Epidermal melanocyte (primary cell): Measurements from ENCODE around the gene KPNB1.

ENCODE experiments used
- DNase-seq: peaks from one replicate; pipeline ENCODE4 v3.0.0; 2011; ENCODE audit warnings: low spot score; ENCODE audit not compliant: insufficient read length

KPNB1 gene

GRCh38 chr17:47696717-47697642 is 47.3 kb downstream of the KPNB1 start:
- no peak for DNase-seq

GRCh38 chr17:47697906-47698711 is 48.4 kb downstream of the KPNB1 start:
- DNase-seq = no peak

- peak; percentile 92 for DNase-seq
Observed at GRCh38 chr17:47698749-47699535, 49.2 kb downstream of the KPNB1 start.

- no peak for DNase-seq
Observed at GRCh38 chr17:47699536-47699840, 49.8 kb downstream of the KPNB1 start.

- DNase-seq = no peak
Observed at GRCh38 chr17:47700471-47701449, 51.0 kb downstream of the KPNB1 start.

GRCh38 chr17:47701608-47702007 is 51.9 kb downstream of the KPNB1 start:
- no peak for DNase-seq

- no peak for DNase-seq
Observed at GRCh38 chr17:47702391-47702995, 52.8 kb downstream of the KPNB1 start.

GRCh38 chr17:47703191-47703591 is 53.5 kb downstream of the KPNB1 start:
- DNase-seq = no peak

- no peak for DNase-seq
Observed at GRCh38 chr17:47703671-47704070, 54.0 kb downstream of the KPNB1 start.

- DNase-seq = no peak
Observed at GRCh38 chr17:47704116-47704515, 54.4 kb downstream of the KPNB1 start.

- no peak for DNase-seq
Observed at GRCh38 chr17:47704736-47705135, 55.0 kb downstream of the KPNB1 start.

GRCh38 chr17:47705536-47706530 is 56.1 kb downstream of the KPNB1 start:
- no peak for DNase-seq

GRCh38 chr17:47707056-47707804 is 57.5 kb downstream of the KPNB1 start:
- DNase-seq = peak; percentile 97

- DNase-seq = no peak
Observed at GRCh38 chr17:47707884-47708283, 58.2 kb downstream of the KPNB1 start.

GRCh38 chr17:47708312-47708863 is 58.7 kb downstream of the KPNB1 start:
- no peak for DNase-seq

GRCh38 chr17:47708864-47709541 is 59.3 kb downstream of the KPNB1 start:
- DNase-seq = no peak

- DNase-seq = no peak
Observed at GRCh38 chr17:47709594-47709993, 59.9 kb downstream of the KPNB1 start.
